WTC11 (cell line): ENCODE results near the gene FAM107B. TPM values are rescaled to one million over a fixed set of nuclear protein-coding genes. Genes with fewer than 3 reads are reported as not detected.
A peak's percentile ranks its signal among the peaks of the same experiment; 100 is the strongest.

Source experiments
- ATAC-seq: fragments of 200-7000 bp; cut with Tn5 transposase; 2 replicates; pipeline ENCODE4 v1.10.0; 2021; ENCODE audit warnings: mild to moderate bottlenecking, moderate library complexity
- CTCF ChIA-PET: fragments of 300-600 bp; sonication (Branson Sonifier 250); formaldehyde crosslinking; loops from one replicate; lab custom pipeline; 2021; ENCODE audit warnings: antibody characterized with exemption; lab: Charles Lee
- POLR2A ChIA-PET: fragments of 350-600 bp; sonication (Branson Sonifier 250); formaldehyde crosslinking; loops from one replicate; lab custom pipeline; 2021; ENCODE audit warnings: antibody characterized with exemption; lab: Charles Lee
- DNase-seq: peaks from one replicate; pipeline ENCODE4 v3.0.0; 2021; ENCODE audit warnings: low spot score
- H3K27ac Mint-ChIP-seq: 2 replicates; pipeline ENCODE4 v1.8.0; 2021; ENCODE audit warnings: mixed read lengths
- H3K27me3 Mint-ChIP-seq: 2 replicates; pipeline ENCODE4 v1.8.0; 2021; ENCODE audit warnings: low read depth, mild to moderate bottlenecking, moderate library complexity, mixed read lengths
- H3K36me3 Mint-ChIP-seq: 2 replicates; pipeline ENCODE4 v1.8.0; 2021; ENCODE audit warnings: mixed read lengths
- H3K4me1 Mint-ChIP-seq: 2 replicates; pipeline ENCODE4 v1.8.0; 2022; ENCODE audit warnings: mixed read lengths
- H3K4me3 Mint-ChIP-seq: 2 replicates; pipeline ENCODE4 v1.8.0; 2021; ENCODE audit warnings: mild to moderate bottlenecking, moderate library complexity, mixed read lengths
- H3K9me3 Mint-ChIP-seq: 2 replicates; pipeline ENCODE4 v1.8.0; 2021; ENCODE audit warnings: mixed read lengths
- CREM ChIP-seq: sonication (generic); formaldehyde crosslinking; IDR thresholded peaks from 2 replicates; pipeline ENCODE4 v1.8.1; 2022; ENCODE audit warnings: mild to moderate bottlenecking, missing genetic modification reagents, moderate library complexity
- ESRRA ChIP-seq: sonication (generic); formaldehyde crosslinking; IDR thresholded peaks from 2 replicates; pipeline ENCODE4 v1.8.1; 2022; ENCODE audit warnings: mild to moderate bottlenecking, missing genetic modification reagents, borderline replicate concordance
- ETV6 ChIP-seq: sonication (generic); formaldehyde crosslinking; IDR thresholded peaks from 2 replicates; pipeline ENCODE4 v1.8.1; 2022; ENCODE audit warnings: mild to moderate bottlenecking, missing genetic modification reagents
- FOXJ3 ChIP-seq: sonication (generic); formaldehyde crosslinking; IDR thresholded peaks from 2 replicates; pipeline ENCODE4 v1.9.0; 2021; ENCODE audit warnings: missing genetic modification reagents, mild to moderate bottlenecking, borderline replicate concordance
- GRHL2 ChIP-seq: fragments of 250-450 bp; sonication (Bioruptor Pico); IDR thresholded peaks from 2 replicates; pipeline ENCODE4 v1.8.0; 2022; ENCODE audit warnings: mild to moderate bottlenecking, moderate library complexity; ENCODE audit not compliant: insufficient replicate concordance, severe bottlenecking
- RELA ChIP-seq: sonication (generic); formaldehyde crosslinking; IDR thresholded peaks from 2 replicates; pipeline ENCODE4 v1.8.1; 2022; ENCODE audit warnings: missing genetic modification reagents, mild to moderate bottlenecking, borderline replicate concordance
- SP1 ChIP-seq: sonication (generic); formaldehyde crosslinking; conservative IDR thresholded peaks from 2 replicates; pipeline ENCODE4 v1.8.1; 2022; ENCODE audit warnings: missing genetic modification reagents
- TEAD4 ChIP-seq: sonication (generic); formaldehyde crosslinking; IDR thresholded peaks from 2 replicates; pipeline ENCODE4 v1.8.0; 2022; ENCODE audit warnings: mild to moderate bottlenecking, missing genetic modification reagents
- ZNF121 ChIP-seq: sonication (generic); formaldehyde crosslinking; IDR thresholded peaks from 2 replicates; pipeline ENCODE4 v1.8.0; 2023; ENCODE audit warnings: missing genetic modification reagents
- total RNA-seq: library from RNA; stranded (reverse); gene quantifications from 3 replicates; pipeline ENCODE4 v1.2.3, GENCODE V29; 2021
- TF ChIP-seq, protein P1 (sequence below): sonication (generic); formaldehyde crosslinking; IDR thresholded peaks from 2 replicates; pipeline ENCODE4 v1.8.0; 2023; ENCODE audit warnings: mild to moderate bottlenecking, missing genetic modification reagents
- TF ChIP-seq, protein P2 (sequence below): fragments of 250-450 bp; sonication (Bioruptor Pico); IDR thresholded peaks from 2 replicates; pipeline ENCODE4 v2.1.2; 2022; ENCODE audit warnings: mild to moderate bottlenecking, moderate library complexity
- TF ChIP-seq, protein P3 (sequence below): sonication (generic); formaldehyde crosslinking; IDR thresholded peaks from 2 replicates; pipeline ENCODE4 v1.8.1; 2023; ENCODE audit warnings: mild to moderate bottlenecking, missing genetic modification reagents, moderate library complexity
- TF ChIP-seq, protein P4 (sequence below): sonication (generic); formaldehyde crosslinking; conservative IDR thresholded peaks from 2 replicates; pipeline ENCODE4 v1.8.1; 2023; ENCODE audit warnings: mild to moderate bottlenecking, low read depth, missing genetic modification reagents, moderate library complexity

FAM107B gene
- total RNA-seq, 1 experiment from 2014 or later = 22.4 TPM

DNA sequence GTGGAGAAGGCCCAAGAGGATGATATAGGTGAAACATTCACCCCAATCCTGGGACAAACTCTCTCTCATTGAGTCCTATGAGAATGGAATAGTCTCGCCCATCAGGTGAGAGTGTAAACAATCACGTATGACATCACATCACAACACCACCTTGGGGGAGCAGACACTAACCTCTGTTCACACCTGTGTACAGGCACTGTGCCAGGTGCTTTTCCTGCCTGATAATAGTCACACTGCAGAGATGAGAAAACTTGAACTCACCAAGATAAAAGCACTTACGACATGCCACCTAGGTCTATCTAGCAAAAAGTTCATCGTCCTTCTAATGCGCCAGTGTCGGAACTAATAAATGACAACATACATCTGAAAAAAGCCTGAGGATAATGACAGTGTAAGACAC lies 187.8 kb downstream of the FAM107B start (continued):
- TF ChIP-seq, protein P1, sequence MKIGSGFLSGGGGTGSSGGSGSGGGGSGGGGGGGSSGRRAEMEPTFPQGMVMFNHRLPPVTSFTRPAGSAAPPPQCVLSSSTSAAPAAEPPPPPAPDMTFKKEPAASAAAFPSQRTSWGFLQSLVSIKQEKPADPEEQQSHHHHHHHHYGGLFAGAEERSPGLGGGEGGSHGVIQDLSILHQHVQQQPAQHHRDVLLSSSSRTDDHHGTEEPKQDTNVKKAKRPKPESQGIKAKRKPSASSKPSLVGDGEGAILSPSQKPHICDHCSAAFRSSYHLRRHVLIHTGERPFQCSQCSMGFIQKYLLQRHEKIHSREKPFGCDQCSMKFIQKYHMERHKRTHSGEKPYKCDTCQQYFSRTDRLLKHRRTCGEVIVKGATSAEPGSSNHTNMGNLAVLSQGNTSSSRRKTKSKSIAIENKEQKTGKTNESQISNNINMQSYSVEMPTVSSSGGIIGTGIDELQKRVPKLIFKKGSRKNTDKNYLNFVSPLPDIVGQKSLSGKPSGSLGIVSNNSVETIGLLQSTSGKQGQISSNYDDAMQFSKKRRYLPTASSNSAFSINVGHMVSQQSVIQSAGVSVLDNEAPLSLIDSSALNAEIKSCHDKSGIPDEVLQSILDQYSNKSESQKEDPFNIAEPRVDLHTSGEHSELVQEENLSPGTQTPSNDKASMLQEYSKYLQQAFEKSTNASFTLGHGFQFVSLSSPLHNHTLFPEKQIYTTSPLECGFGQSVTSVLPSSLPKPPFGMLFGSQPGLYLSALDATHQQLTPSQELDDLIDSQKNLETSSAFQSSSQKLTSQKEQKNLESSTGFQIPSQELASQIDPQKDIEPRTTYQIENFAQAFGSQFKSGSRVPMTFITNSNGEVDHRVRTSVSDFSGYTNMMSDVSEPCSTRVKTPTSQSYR (CRISPR knock-in tag) = no peak
- TF ChIP-seq, protein P2, sequence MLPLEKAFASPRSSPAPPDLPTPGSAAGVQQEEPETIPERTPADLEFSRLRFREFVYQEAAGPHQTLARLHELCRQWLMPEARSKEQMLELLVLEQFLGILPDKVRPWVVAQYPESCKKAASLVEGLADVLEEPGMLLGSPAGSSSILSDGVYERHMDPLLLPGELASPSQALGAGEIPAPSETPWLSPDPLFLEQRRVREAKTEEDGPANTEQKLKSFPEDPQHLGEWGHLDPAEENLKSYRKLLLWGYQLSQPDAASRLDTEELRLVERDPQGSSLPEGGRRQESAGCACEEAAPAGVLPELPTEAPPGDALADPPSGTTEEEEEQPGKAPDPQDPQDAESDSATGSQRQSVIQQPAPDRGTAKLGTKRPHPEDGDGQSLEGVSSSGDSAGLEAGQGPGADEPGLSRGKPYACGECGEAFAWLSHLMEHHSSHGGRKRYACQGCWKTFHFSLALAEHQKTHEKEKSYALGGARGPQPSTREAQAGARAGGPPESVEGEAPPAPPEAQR = no peak
- TF ChIP-seq SP1 (CRISPR knock-in tag) = no peak
- no peak for TF ChIP-seq TEAD4 (CRISPR knock-in tag)
- TF ChIP-seq FOXJ3 = no peak

DNA sequence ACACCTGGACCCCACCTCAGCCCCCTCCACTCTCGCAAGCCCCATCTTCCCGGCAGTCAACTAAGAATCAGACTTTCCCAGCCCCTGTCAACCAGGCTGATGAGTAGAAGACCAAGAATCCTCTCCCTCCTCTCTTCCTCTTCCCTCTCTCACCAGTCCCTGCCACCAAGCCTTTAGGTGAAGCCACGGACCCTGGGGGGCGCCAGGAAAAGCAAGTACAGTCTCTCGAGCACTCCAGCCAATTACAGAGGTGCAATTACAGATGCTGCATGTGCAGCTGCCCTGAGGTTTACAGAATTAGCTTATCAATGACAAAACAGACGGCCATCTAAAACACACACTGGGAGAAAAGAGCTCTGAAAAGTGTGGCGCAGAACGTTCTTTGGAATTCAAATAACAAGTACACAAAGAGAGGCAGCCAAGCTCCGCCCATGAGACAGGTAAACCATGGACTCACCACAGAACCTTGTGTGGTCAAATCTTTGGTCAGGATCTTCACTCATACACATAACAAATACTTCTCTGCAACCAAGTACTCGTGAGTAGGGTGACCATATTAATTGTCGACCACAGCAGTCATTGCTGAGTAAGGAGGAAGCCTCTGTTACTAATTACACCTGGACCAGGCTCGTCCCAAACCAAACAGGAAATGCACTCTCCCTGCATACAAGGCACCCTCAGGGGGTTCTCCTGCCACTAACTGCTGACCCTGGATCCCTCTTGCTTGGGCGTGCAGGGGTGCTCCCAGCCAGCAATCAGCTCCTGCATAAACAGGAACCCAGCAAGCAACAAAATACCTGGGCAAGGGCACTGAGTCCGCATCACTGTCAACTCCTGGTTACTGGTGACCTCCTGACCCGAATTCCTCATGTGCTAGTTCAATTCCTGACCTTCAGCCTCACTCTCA lies 189.2 kb downstream of the FAM107B start:
- CTCF ChIA-PET = no interaction called here
- Mint-ChIP-seq H3K4me3 (peak overlapping the region; percentile 44), H3K27me3 (no peaks in the 10 kb centered on the region), H3K4me1 (peaks cover 65% of the 10 kb centered on the region), H3K9me3 (no peaks in the 10 kb centered on the region), H3K36me3 (no peaks in the 10 kb centered on the region), H3K27ac (peak overlapping the region; percentile 95)
- ATAC-seq = peak; percentile 79
- POLR2A ChIA-PET = no interaction called here
- TF ChIP-seq, protein P3, sequence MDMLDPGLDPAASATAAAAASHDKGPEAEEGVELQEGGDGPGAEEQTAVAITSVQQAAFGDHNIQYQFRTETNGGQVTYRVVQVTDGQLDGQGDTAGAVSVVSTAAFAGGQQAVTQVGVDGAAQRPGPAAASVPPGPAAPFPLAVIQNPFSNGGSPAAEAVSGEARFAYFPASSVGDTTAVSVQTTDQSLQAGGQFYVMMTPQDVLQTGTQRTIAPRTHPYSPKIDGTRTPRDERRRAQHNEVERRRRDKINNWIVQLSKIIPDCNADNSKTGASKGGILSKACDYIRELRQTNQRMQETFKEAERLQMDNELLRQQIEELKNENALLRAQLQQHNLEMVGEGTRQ (CRISPR knock-in tag) = no peak
- TF ChIP-seq, protein P4, sequence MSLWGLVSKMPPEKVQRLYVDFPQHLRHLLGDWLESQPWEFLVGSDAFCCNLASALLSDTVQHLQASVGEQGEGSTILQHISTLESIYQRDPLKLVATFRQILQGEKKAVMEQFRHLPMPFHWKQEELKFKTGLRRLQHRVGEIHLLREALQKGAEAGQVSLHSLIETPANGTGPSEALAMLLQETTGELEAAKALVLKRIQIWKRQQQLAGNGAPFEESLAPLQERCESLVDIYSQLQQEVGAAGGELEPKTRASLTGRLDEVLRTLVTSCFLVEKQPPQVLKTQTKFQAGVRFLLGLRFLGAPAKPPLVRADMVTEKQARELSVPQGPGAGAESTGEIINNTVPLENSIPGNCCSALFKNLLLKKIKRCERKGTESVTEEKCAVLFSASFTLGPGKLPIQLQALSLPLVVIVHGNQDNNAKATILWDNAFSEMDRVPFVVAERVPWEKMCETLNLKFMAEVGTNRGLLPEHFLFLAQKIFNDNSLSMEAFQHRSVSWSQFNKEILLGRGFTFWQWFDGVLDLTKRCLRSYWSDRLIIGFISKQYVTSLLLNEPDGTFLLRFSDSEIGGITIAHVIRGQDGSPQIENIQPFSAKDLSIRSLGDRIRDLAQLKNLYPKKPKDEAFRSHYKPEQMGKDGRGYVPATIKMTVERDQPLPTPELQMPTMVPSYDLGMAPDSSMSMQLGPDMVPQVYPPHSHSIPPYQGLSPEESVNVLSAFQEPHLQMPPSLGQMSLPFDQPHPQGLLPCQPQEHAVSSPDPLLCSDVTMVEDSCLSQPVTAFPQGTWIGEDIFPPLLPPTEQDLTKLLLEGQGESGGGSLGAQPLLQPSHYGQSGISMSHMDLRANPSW (CRISPR knock-in tag) = no peak
- TF ChIP-seq ESRRA (CRISPR knock-in tag) = no peak
- TF ChIP-seq, protein P1 (CRISPR knock-in tag) = no peak
- no peak for TF ChIP-seq TEAD4 (CRISPR knock-in tag)
- no peak for TF ChIP-seq ETV6
- TF ChIP-seq ZNF121 (CRISPR knock-in tag) = no peak
- no peak for TF ChIP-seq GRHL2 (CRISPR knock-in tag)
- no peak for TF ChIP-seq CREM (CRISPR knock-in tag)
- TF ChIP-seq RELA (CRISPR knock-in tag) = no peak
- DNase-seq = no peak
